GM12878 (cell line): ENCODE results near the gene CREG2. TPM values are rescaled to one million over a fixed set of nuclear protein-coding genes. Genes with fewer than 3 reads are reported as not detected.

Source experiments
- ATAC-seq: fragments of 200-7000 bp; cut with Tn5 transposase; 3 replicates; pipeline ENCODE4 v1.9.1; 2020; ENCODE audit warnings: mild to moderate bottlenecking, moderate library complexity
- BruUV-seq: library from RNA; stranded (reverse); fragments of 400-500 nt; replicated peaks from 2 replicates; lab custom pipeline; 2021; lab: Mats Ljungman, UMichigan
- CTCF ChIA-PET: fragments of 300-600 bp; sonication (Branson Sonifier 250); formaldehyde crosslinking; extraction: SDS; loops from one replicate; lab custom pipeline; 2021; ENCODE audit warnings: inconsistent platforms; lab: Yijun Ruan, JAX
- POLR2A ChIA-PET: fragments of 350-600 bp; formaldehyde crosslinking; extraction: SDS; loops from one replicate; lab custom pipeline; 2021; ENCODE audit warnings: inconsistent platforms; lab: Charles Lee
- RAD21 ChIA-PET: fragments of 300-600 bp; sonication (Branson Sonifier 250); formaldehyde crosslinking; loops from one replicate; lab custom pipeline; 2023; ENCODE audit warnings: antibody characterized with exemption; ENCODE audit not compliant: unreplicated experiment; lab: Charles Lee
- SMC1A ChIA-PET: fragments of 300-600 bp; sonication (Branson Sonifier 250); formaldehyde crosslinking; loops from one replicate; lab custom pipeline; 2023; ENCODE audit not compliant: unreplicated experiment, uncharacterized antibody; lab: Charles Lee
- DNase-seq: peaks from one replicate; pipeline ENCODE4 v3.0.0-alpha.2; 2011; ENCODE audit warnings: low read depth, low spot score
- FAIRE-seq: peaks from 3 replicates; lab custom pipeline; 2011; peaks lifted over from hg19 to GRCh38; lab: Jason Lieb, UNC
- H2AFZ ChIP-seq: 2 replicates; pipeline ENCODE4 v1.6.0; 2011; ENCODE audit warnings: low read depth, low read length, control low read depth; ENCODE audit not compliant: control insufficient read depth
- H3K27ac ChIP-seq: 2 replicates; pipeline ENCODE4 v1.5.1; 2011; ENCODE audit warnings: control low read depth; ENCODE audit not compliant: control insufficient read depth, insufficient read depth
- H3K27me3 ChIP-seq, 2 experiments: replicated peaks in 1 of 2; 2 replicates each; pipeline versions ENCODE4 v1.6.0 to v1.6.1; 2011; ENCODE audit warnings: low read length in 1 of 2; ENCODE audit not compliant: control insufficient read depth in 2 of 2, insufficient read depth in 2 of 2
- H3K36me3 ChIP-seq, 2 experiments: 2 replicates each; pipeline ENCODE4 v1.5.1; 2011; ENCODE audit warnings: low read length in 1 of 2; ENCODE audit not compliant: control insufficient read depth in 2 of 2, insufficient read depth in 2 of 2
- H3K4me1 ChIP-seq: 2 replicates; pipeline ENCODE4 v1.6.1; 2011; ENCODE audit warnings: mild to moderate bottlenecking, low read length, moderate library complexity, mixed read lengths; ENCODE audit not compliant: control insufficient read depth, insufficient read depth
- H3K4me2 ChIP-seq: 2 replicates; pipeline ENCODE4 v1.6.0; 2011; ENCODE audit warnings: control low read depth; ENCODE audit not compliant: control insufficient read depth, insufficient read depth
- H3K4me3 ChIP-seq: fragments of 200-600 bp; sonication (generic); 2 replicates; pipeline ENCODE4 v1.5.1; 2016
- H3K79me2 ChIP-seq: 2 replicates; pipeline ENCODE4 v1.6.0; 2011; ENCODE audit warnings: low read length; ENCODE audit not compliant: control insufficient read depth, insufficient read depth
- H3K9ac ChIP-seq: 2 replicates; pipeline ENCODE4 v1.8.0; 2011; ENCODE audit warnings: low read length, control low read depth, mixed read lengths; ENCODE audit not compliant: control insufficient read depth, insufficient read depth
- H3K9me3 ChIP-seq: replicated peaks from 3 replicates; pipeline ENCODE4 v1.5.1; 2011; ENCODE audit warnings: mild to moderate bottlenecking, low read length; ENCODE audit not compliant: control insufficient read depth, insufficient read depth
- H4K20me1 ChIP-seq: 2 replicates; pipeline ENCODE4 v1.6.0; 2011; ENCODE audit not compliant: control insufficient read depth, insufficient read depth
- BACH1 ChIP-seq: fragments of 450-650 bp; IDR thresholded peaks from 2 replicates; pipeline ENCODE4 v1.6.1; 2017; ENCODE audit warnings: mild to moderate bottlenecking, borderline replicate concordance
- CHD2 ChIP-seq: IDR thresholded peaks from 2 replicates; pipeline ENCODE4 v1.6.1; 2011; ENCODE audit warnings: low read depth, low read length, improper control_type of control experiment, borderline replicate concordance
- CREB1 ChIP-seq: IDR thresholded peaks from 2 replicates; pipeline ENCODE4 v1.6.1; 2012; ENCODE audit warnings: low read depth, mild to moderate bottlenecking, inconsistent platforms
- ETV6 ChIP-seq, 2 experiments: fragments of 450-650 bp in 1 of 2; IDR thresholded peaks in 1 of 2; conservative IDR thresholded peaks in 1 of 2; 2 replicates each; pipeline ENCODE4 v1.6.1; 2014; ENCODE audit warnings: antibody characterized with exemption in 1 of 2, borderline replicate concordance in 1 of 2, low read depth in 1 of 2, mild to moderate bottlenecking in 1 of 2, moderate library complexity in 1 of 2
- FOXK2 ChIP-seq: fragments of 450-650 bp; IDR thresholded peaks from 2 replicates; pipeline ENCODE4 v1.6.1; 2017; ENCODE audit warnings: mild to moderate bottlenecking, moderate library complexity
- GABPA ChIP-seq: IDR thresholded peaks from 2 replicates; pipeline ENCODE4 v1.6.1; 2014; ENCODE audit warnings: antibody characterized with exemption, low read depth, mild to moderate bottlenecking, inconsistent platforms
- HDGF ChIP-seq: fragments of 450-650 bp; IDR thresholded peaks from 2 replicates; pipeline ENCODE4 v1.6.1; 2016; ENCODE audit warnings: antibody characterized with exemption
- JUNB ChIP-seq: IDR thresholded peaks from 2 replicates; pipeline ENCODE4 v1.6.1; 2016; ENCODE audit warnings: antibody characterized with exemption, mild to moderate bottlenecking
- MEF2A ChIP-seq: IDR thresholded peaks from 2 replicates; pipeline ENCODE4 v1.6.1; 2011; ENCODE audit warnings: low read depth, mild to moderate bottlenecking, low read length, moderate library complexity; ENCODE audit not compliant: insufficient read depth
- NR2F1 ChIP-seq: fragments of 450-650 bp; conservative IDR thresholded peaks from 2 replicates; pipeline ENCODE4 v1.6.1; 2017; ENCODE audit warnings: mild to moderate bottlenecking
- NRF1 ChIP-seq: conservative IDR thresholded peaks from 2 replicates; pipeline ENCODE4 v1.6.1; 2011; ENCODE audit warnings: mild to moderate bottlenecking, low read depth, low read length, improper control_type of control experiment
- PML ChIP-seq: IDR thresholded peaks from 2 replicates; pipeline ENCODE4 v1.6.1; 2012; ENCODE audit warnings: low read length, inconsistent platforms
- POU2F2 ChIP-seq: IDR thresholded peaks from 3 replicates; pipeline ENCODE4 v1.6.1; 2011; ENCODE audit warnings: low read depth, mild to moderate bottlenecking, low read length, borderline replicate concordance
- SMC3 ChIP-seq: IDR thresholded peaks from 2 replicates; pipeline ENCODE4 v1.6.1; 2011; ENCODE audit warnings: low read length, improper control_type of control experiment, borderline replicate concordance
- SP1 ChIP-seq: IDR thresholded peaks from one replicate; pipeline ENCODE4 v1.6.1; 2011; ENCODE audit warnings: low read depth, low read length
- SREBF2 ChIP-seq: IDR thresholded peaks from 2 replicates; pipeline ENCODE4 v1.6.1; 2012; ENCODE audit warnings: mild to moderate bottlenecking, low read length
- ZNF207 ChIP-seq: fragments of 450-650 bp; IDR thresholded peaks from 2 replicates; pipeline ENCODE4 v1.6.1; 2014; ENCODE audit warnings: antibody characterized with exemption, mild to moderate bottlenecking, borderline replicate concordance
- WGBS: methylation state at CpG from one replicate; pipeline ENCODE4 v1.1.6; 2016; ENCODE audit warnings: low lambda C conversion rate; ENCODE audit not compliant: insufficient replicate concordance, insufficient coverage; ENCODE audit errors: missing lambda C conversion rate; 5-methylcytosine and 5-hydroxymethylcytosine counted together
- in situ Hi-C: fragments of 300-500 bp; cut with MboI; formaldehyde crosslinking; loops from 9 replicates; pipeline ENCODE4 v1.14.3; 2018; ENCODE audit warnings: mixed read lengths
- intact Hi-C: fragments of 100-400 bp; cut with micrococcal nuclease; formaldehyde crosslinking; loops from one replicate; pipeline ENCODE4 v1.14.2; 2022; ENCODE audit not compliant: unreplicated experiment
- polyA plus RNA-seq, 11 experiments: library from polyadenylated mRNA; depleted of rRNA in 4 of 11; unstranded in 6 of 11; stranded (reverse) in 5 of 11; fragments of >200 nt; fragmentation: Nextera tagmentation in 4 of 11; fragmentation: Illumina TruSeq in 1 of 11; extraction: Ambion mirVana in 4 of 11; extraction: Trizol in 1 of 11; gene quantifications; 1 replicate in 1 of 11; 2 replicates in 10 of 11; pipeline versions ENCODE4 v1.2.1 to v1.2.3, GENCODE V29; 2011 to 2016; ENCODE audit warnings: inconsistent platforms in 2 of 11, missing spikeins in 2 of 11, low read depth in 1 of 11
- total RNA-seq, 4 experiments: library from RNA; depleted of rRNA in 3 of 4; stranded (reverse); fragments of >200 nt in 3 of 4; fragmentation: Illumina TruSeq in 1 of 4; extraction: Trizol in 1 of 4; gene quantifications; 2 replicates each; pipeline versions ENCODE4 v1.2.1 to v1.2.3, GENCODE V29; 2013 to 2021
- TF ChIP-seq, protein P1 (sequence below): IDR thresholded peaks from 2 replicates; pipeline ENCODE4 v1.6.1; 2011; ENCODE audit warnings: borderline replicate concordance, low read depth, mild to moderate bottlenecking, moderate library complexity, mixed read lengths, low read length; ENCODE audit not compliant: insufficient read depth; ENCODE audit errors: extremely low read length
- TF ChIP-seq, protein P2 (sequence below): fragments of 450-650 bp; IDR thresholded peaks from 2 replicates; pipeline ENCODE4 v1.6.1; 2017; ENCODE audit warnings: borderline replicate concordance

Gene CREG2
- total and polyA plus RNA-seq, 10 of the 15 experiments (the other 5 are each of a cell fraction or from before 2014, with no cell fraction given): not detected

DNA sequence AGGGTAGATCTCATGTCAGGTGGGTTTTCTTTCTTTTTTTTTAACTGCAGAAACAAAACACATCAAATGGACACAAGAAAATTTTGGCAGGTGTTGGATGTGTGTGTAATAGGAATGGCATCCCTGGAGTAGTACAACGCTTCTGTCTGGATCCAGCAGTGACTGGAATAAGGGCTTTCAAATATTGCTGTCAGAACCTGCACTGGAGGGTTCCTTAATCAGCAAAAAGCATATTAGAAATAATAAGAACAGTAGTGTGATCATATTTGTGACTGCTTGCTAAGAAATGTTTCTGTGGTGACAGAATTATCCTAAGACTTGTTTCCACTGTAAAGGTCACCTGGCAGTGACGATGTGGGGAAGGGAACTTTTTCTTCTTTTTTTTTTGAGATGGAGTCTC, 30.8 kb downstream of the CREG2 start (continued):
- TF ChIP-seq ZNF207: no peak
- TF ChIP-seq, protein P1, sequence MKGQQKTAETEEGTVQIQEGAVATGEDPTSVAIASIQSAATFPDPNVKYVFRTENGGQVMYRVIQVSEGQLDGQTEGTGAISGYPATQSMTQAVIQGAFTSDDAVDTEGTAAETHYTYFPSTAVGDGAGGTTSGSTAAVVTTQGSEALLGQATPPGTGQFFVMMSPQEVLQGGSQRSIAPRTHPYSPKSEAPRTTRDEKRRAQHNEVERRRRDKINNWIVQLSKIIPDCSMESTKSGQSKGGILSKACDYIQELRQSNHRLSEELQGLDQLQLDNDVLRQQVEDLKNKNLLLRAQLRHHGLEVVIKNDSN: no peak

DNA sequence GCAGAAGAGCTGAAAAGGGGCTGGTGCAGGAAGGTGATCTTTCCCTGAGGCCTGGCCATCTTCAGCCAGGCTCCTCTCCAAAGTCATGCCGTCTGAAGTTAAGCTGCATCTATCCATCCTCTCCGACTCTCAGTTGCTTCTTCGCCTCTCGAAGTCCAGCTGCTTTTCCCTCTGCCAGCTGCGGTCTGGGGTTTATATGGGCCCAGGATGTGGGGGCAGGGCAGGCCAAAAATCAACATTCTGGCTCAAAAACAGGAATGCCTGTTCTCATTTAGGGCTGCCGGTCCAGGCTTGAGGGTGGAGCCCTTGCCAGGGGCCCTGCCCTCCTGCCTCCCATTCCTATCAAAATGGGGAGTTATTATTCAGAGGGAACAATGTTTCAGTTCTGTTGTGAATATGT, 31.2 kb downstream of the CREG2 start:
- ChIA-PET POLR2A (no interaction called here), CTCF (no interaction called here)
- no peak for TF ChIP-seq HDGF
- TF ChIP-seq PML: no peak
- no peak for TF ChIP-seq BACH1
- TF ChIP-seq GABPA: no peak
- TF ChIP-seq MEF2A: no peak
- TF ChIP-seq, protein P2, sequence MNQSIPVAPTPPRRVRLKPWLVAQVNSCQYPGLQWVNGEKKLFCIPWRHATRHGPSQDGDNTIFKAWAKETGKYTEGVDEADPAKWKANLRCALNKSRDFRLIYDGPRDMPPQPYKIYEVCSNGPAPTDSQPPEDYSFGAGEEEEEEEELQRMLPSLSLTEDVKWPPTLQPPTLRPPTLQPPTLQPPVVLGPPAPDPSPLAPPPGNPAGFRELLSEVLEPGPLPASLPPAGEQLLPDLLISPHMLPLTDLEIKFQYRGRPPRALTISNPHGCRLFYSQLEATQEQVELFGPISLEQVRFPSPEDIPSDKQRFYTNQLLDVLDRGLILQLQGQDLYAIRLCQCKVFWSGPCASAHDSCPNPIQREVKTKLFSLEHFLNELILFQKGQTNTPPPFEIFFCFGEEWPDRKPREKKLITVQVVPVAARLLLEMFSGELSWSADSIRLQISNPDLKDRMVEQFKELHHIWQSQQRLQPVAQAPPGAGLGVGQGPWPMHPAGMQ: no peak
- TF ChIP-seq FOXK2: no peak
- no peak for TF ChIP-seq SREBF2
- TF ChIP-seq SMC3: no peak
- no peak for TF ChIP-seq JUNB
- no peak for TF ChIP-seq POU2F2
- no peak for TF ChIP-seq NR2F1
- no peak for TF ChIP-seq SP1
- TF ChIP-seq CHD2: no peak
- no peak for TF ChIP-seq CREB1
- no peak for TF ChIP-seq ETV6 (conservative IDR thresholded peaks at IDR 0.05 in 1 of 2, IDR thresholded peaks at IDR 0.05 in 1 of 2; ENCODE audit: borderline replicate concordance in 1 of 2, low read depth in 1 of 2)
- TF ChIP-seq NRF1: no peak
- TF ChIP-seq, all 136 proteins: peak for 0
- Histone ChIP-seq H2AFZ (no peak overlapping the region), H4K20me1 (no peaks in the 10 kb centered on the region), H3K27ac (no peak overlapping the region), H3K79me2 (no peaks in the 10 kb centered on the region), H3K4me2 (no peak overlapping the region), H3K9me3 (no peaks in the 10 kb centered on the region), H3K27me3 (no peaks in the 10 kb centered on the region; a peak in 2 of 4 replicates), H3K9ac (no peak overlapping the region), H3K4me3 (no peak overlapping the region), H3K4me1 (no peaks in the 10 kb centered on the region), H3K36me3 (no peaks in the 10 kb centered on the region)
- ChIA-PET SMC1A (no interaction called here), RAD21 (no interaction called here)
- intact Hi-C loops (no loop called here), in situ Hi-C loops (no loop called here)
- DNase-seq (no peak), ATAC-seq (no peak), FAIRE-seq (no peak)
- no TSS peak for BruUV-seq
- WGBS: 53% methylated on average over 6 of the region's 6 CpGs
